GM10266 (cell line): ENCODE results near the gene GINS1.

Experiments
- DNase-seq: peaks from one replicate; pipeline ENCODE4 v3.0.0; 2012; ENCODE audit errors: extremely low spot score
- CTCF ChIP-seq: IDR thresholded peaks from 2 replicates; pipeline ENCODE4 v1.5.1; 2012; ENCODE audit warnings: mild to moderate bottlenecking, low read depth; ENCODE audit not compliant: control insufficient read depth, insufficient read depth; ENCODE audit errors: missing control alignments

Gene GINS1

GRCh38 chr20:25424536-25424935 is 17.1 kb downstream of the GINS1 start:
- no peak for DNase-seq
- TF ChIP-seq CTCF, result no peak

GRCh38 chr20:25437153-25437581 is 29.7 kb downstream of the GINS1 start:
- no peak for TF ChIP-seq CTCF
- DNase-seq, result no peak

GRCh38 chr20:25439328-25439727 is 31.9 kb downstream of the GINS1 start:
- DNase-seq, result no peak
- no peak for TF ChIP-seq CTCF

- no peak for TF ChIP-seq CTCF
- no peak for DNase-seq
These were observed 37.1 kb downstream of the GINS1 start for GRCh38 chr20:25444556-25444955.

GRCh38 chr20:25447671-25448070 is 40.2 kb downstream of the GINS1 start:
- no peak for TF ChIP-seq CTCF
- DNase-seq, result no peak

- no peak for DNase-seq
- no peak for TF ChIP-seq CTCF
These were observed 44.9 kb downstream of the GINS1 start for GRCh38 chr20:25452333-25452732.

- DNase-seq, result no peak
These were observed 45.8 kb downstream of the GINS1 start for GRCh38 chr20:25453035-25453810.

More at GRCh38 chr20:25453035-25453810, 45.8 kb downstream of the GINS1 start:
- no peak for TF ChIP-seq CTCF
